K562 (cell line): ENCODE results near the gene TPPP. TPM values are rescaled to one million over a fixed set of nuclear protein-coding genes. Genes with fewer than 3 reads are reported as not detected.

Experiments used
- CREM ChIP-seq: IDR thresholded peaks from 2 replicates; pipeline ENCODE4 v1.6.1; 2014; ENCODE audit warnings: antibody characterized with exemption, low read depth
- FOSL1 ChIP-seq: fragments of 200-800 bp; sonication (Bioruptor generic); conservative IDR thresholded peaks from 2 replicates; pipeline ENCODE4 v1.6.1; 2016; ENCODE audit warnings: missing genetic modification characterization, missing compliant biosample characterization
- GABPB2 ChIP-seq: fragments of 250-450 bp; sonication (Bioruptor Pico); conservative IDR thresholded peaks from 2 replicates; pipeline ENCODE4 v1.5.1; 2021; ENCODE audit warnings: mild to moderate bottlenecking
- ID3 ChIP-seq, 2 experiments: fragments of 250-450 bp in 1 of 2; fragments of 450-650 bp in 1 of 2; sonication (Bioruptor Pico) in 1 of 2; IDR thresholded peaks; 2 replicates each; pipeline versions ENCODE4 v1.6.1 to v1.8.0; 2016 to 2021; ENCODE audit warnings: mild to moderate bottlenecking in 2 of 2, moderate library complexity in 2 of 2, missing compliant biosample characterization in 1 of 2, missing genetic modification characterization in 1 of 2
- IFI16 ChIP-seq: fragments of 250-450 bp; sonication (Bioruptor Pico); IDR thresholded peaks from 2 replicates; pipeline ENCODE4 v2.1.2; 2022; ENCODE audit warnings: mild to moderate bottlenecking, inconsistent platforms
- IRF9 ChIP-seq: fragments of 450-650 bp; IDR thresholded peaks from 2 replicates; pipeline ENCODE4 v1.6.1; 2016; ENCODE audit warnings: missing biosample characterization, missing genetic modification characterization
- MCM5 ChIP-seq: fragments of 450-650 bp; IDR thresholded peaks from 2 replicates; pipeline ENCODE4 v1.6.1; 2016; ENCODE audit warnings: low read depth
- MYNN ChIP-seq, 2 experiments: sonication (generic); formaldehyde crosslinking in 1 of 2; IDR thresholded peaks; 2 replicates each; pipeline versions ENCODE4 v1.5.0 to v1.6.1; 2016 to 2020; ENCODE audit warnings: antibody characterized with exemption in 1 of 2, missing genetic modification reagents in 1 of 2
- REST ChIP-seq, 2 experiments: fragments of 450-650 bp; formaldehyde crosslinking in 1 of 2; IDR thresholded peaks; 2 replicates each; pipeline versions ENCODE4 v1.4.0 to v1.6.1; 2014 to 2020; ENCODE audit warnings: mild to moderate bottlenecking in 2 of 2, borderline replicate concordance in 1 of 2, low read depth in 1 of 2
- SAFB ChIP-seq: fragments of 200-400 bp; formaldehyde crosslinking; IDR thresholded peaks from 2 replicates; pipeline ENCODE4 v1.6.1; 2017; ENCODE audit warnings: low read depth, low read length, borderline replicate concordance
- THRB ChIP-seq: fragments of 450-650 bp; formaldehyde crosslinking; conservative IDR thresholded peaks from 2 replicates; pipeline ENCODE4 v1.4.0; 2022; ENCODE audit warnings: mild to moderate bottlenecking, missing genetic modification characterization
- ZBTB7A ChIP-seq: IDR thresholded peaks from 2 replicates; pipeline ENCODE4 v1.6.1; 2011; ENCODE audit warnings: low read depth, mild to moderate bottlenecking, low read length, moderate library complexity, borderline replicate concordance; ENCODE audit not compliant: control insufficient read depth
- ZFPM2 ChIP-seq: fragments of 250-450 bp; sonication (Bioruptor Pico); IDR thresholded peaks from 2 replicates; pipeline ENCODE4 v1.5.1; 2022; ENCODE audit warnings: mild to moderate bottlenecking
- ZNF24 ChIP-seq: fragments of 450-650 bp; IDR thresholded peaks from 2 replicates; pipeline ENCODE4 v1.6.1; 2016
- ZNF280B ChIP-seq: fragments of 250-450 bp; sonication (Bioruptor Pico); IDR thresholded peaks from 2 replicates; pipeline ENCODE4 v1.5.1; 2021; ENCODE audit warnings: mild to moderate bottlenecking
- ZNF76 ChIP-seq: fragments of 250-450 bp; sonication (Bioruptor Pico); IDR thresholded peaks from 2 replicates; pipeline ENCODE4 v1.4.0; 2020; ENCODE audit warnings: mild to moderate bottlenecking, moderate library complexity, borderline replicate concordance
- polyA plus RNA-seq, 8 experiments: library from polyadenylated mRNA; depleted of rRNA in 4 of 8; stranded (reverse) in 5 of 8; unstranded in 3 of 8; fragments of >200 nt; fragmentation: Nextera tagmentation in 2 of 8; fragmentation: Illumina TruSeq in 1 of 8; extraction: Ambion mirVana in 2 of 8; extraction: Trizol in 1 of 8; gene quantifications; 2 replicates each; pipeline versions ENCODE4 v1.2.1 to v1.2.3, GENCODE V29; 2011 to 2014; ENCODE audit warnings: inconsistent platforms in 1 of 8, missing spikeins in 1 of 8
- total RNA-seq, 7 experiments: library from RNA; depleted of rRNA in 6 of 7; stranded (reverse); fragments of >200 nt in 6 of 7; fragmentation: Illumina TruSeq in 2 of 7; extraction: Trizol in 2 of 7; gene quantifications; 2 replicates each; pipeline versions ENCODE4 v1.2.1 to v1.2.3, GENCODE V29; 2011 to 2021; ENCODE audit warnings: low replicate concordance in 1 of 7

TPPP gene
- total and polyA plus RNA-seq, 9 of the 15 experiments (the other 6 are each of a cell fraction or from before 2014, with no cell fraction given) = 0.01 to 0.07 (median 0.03) TPM; not detected in 6

GRCh38 chr5:657570-657969 is 35.6 kb downstream of the TPPP start (continued):
- no peak for TF ChIP-seq REST (IDR thresholded peaks at IDR 0.05; ENCODE audit: borderline replicate concordance)
- no peak for TF ChIP-seq REST (CRISPR knock-in tag; IDR thresholded peaks at IDR 0.05; ENCODE audit: low read depth)
- TF ChIP-seq ZNF280B = no peak
- no peak for TF ChIP-seq ZNF24
- no peak for TF ChIP-seq ZFPM2 (CRISPR knock-in tag)
- no peak for TF ChIP-seq IFI16 (CRISPR knock-in tag)
- TF ChIP-seq FOSL1 (tag) = peak; percentile 99
- peak; percentile 53; the same call in 1 of the 2 replicates for TF ChIP-seq ZBTB7A
- peak; percentile 73; the same call in 1 of the 2 replicates for TF ChIP-seq MYNN (IDR thresholded peaks at IDR 0.05)
- TF ChIP-seq MYNN (CRISPR knock-in tag; IDR thresholded peaks at IDR 0.05) = no peak
- no peak for TF ChIP-seq IRF9 (tag)
- TF ChIP-seq ID3 (CRISPR knock-in tag; IDR thresholded peaks at IDR 0.05) = no peak
- TF ChIP-seq ID3 (tag; IDR thresholded peaks at IDR 0.05) = no peak
- TF ChIP-seq SAFB = no peak
- no peak for TF ChIP-seq GABPB2 (CRISPR knock-in tag)
- no peak for TF ChIP-seq ZNF76 (CRISPR knock-in tag)
- TF ChIP-seq CREM = peak; percentile 85
- no peak for TF ChIP-seq THRB (CRISPR knock-in tag)
- no peak for TF ChIP-seq MCM5
